ENCODE measurements around the gene B3GAT1. TPM values are rescaled to one million over a fixed set of nuclear protein-coding genes. Genes with fewer than 3 reads are reported as not detected.
A peak's percentile ranks its signal among the peaks of the same experiment; 100 is the strongest.

Gene B3GAT1
- total RNA-seq, 1 donor from 2014 or later = 0.32 TPM

- DNase-seq (ENCODE audit: low spot score) = no peak
Measured at GRCh38 chr11:134374171-134374570, 37.9 kb downstream of the B3GAT1 start.

- DNase-seq (ENCODE audit: low spot score) = no peak
Measured at GRCh38 chr11:134373591-134374052, 38.4 kb downstream of the B3GAT1 start.

- no peak for DNase-seq (ENCODE audit: low spot score)
Measured at GRCh38 chr11:134372961-134373360, 39.1 kb downstream of the B3GAT1 start.

GRCh38 chr11:134372536-134372935 lies 39.5 kb downstream of the B3GAT1 start:
- no peak for DNase-seq (ENCODE audit: low spot score)

- DNase-seq (ENCODE audit: low spot score) = no peak
Measured at GRCh38 chr11:134371436-134372185, 40.4 kb downstream of the B3GAT1 start.

- DNase-seq (ENCODE audit: low spot score) = no peak
Measured at GRCh38 chr11:134370526-134371435, 41.3 kb downstream of the B3GAT1 start.

- DNase-seq (ENCODE audit: low spot score) = no peak
Measured at GRCh38 chr11:134369656-134370525, 42.2 kb downstream of the B3GAT1 start.

- DNase-seq (ENCODE audit: low spot score) = no peak
Measured at GRCh38 chr11:134367781-134368180, 44.3 kb downstream of the B3GAT1 start.

GRCh38 chr11:134366254-134366653 lies 45.8 kb downstream of the B3GAT1 start:
- DNase-seq (ENCODE audit: low spot score) = no peak

GRCh38 chr11:134365011-134365925 lies 46.8 kb downstream of the B3GAT1 start:
- no peak for DNase-seq (ENCODE audit: low spot score)

- DNase-seq (ENCODE audit: low spot score) = no peak
Measured at GRCh38 chr11:134364261-134364660, 47.8 kb downstream of the B3GAT1 start.

GRCh38 chr11:134363592-134363991 lies 48.5 kb downstream of the B3GAT1 start:
- no peak for DNase-seq (ENCODE audit: low spot score)

- no peak for DNase-seq (ENCODE audit: low spot score)
Measured at GRCh38 chr11:134363161-134363560, 48.9 kb downstream of the B3GAT1 start.

- DNase-seq (ENCODE audit: low spot score) = no peak
Measured at GRCh38 chr11:134362192-134362901, 49.7 kb downstream of the B3GAT1 start.

- DNase-seq (ENCODE audit: low spot score) = peak; percentile 78
Measured at GRCh38 chr11:134361661-134362060, 50.4 kb downstream of the B3GAT1 start.

GRCh38 chr11:134360050-134360835 lies 51.8 kb downstream of the B3GAT1 start:
- DNase-seq (ENCODE audit: low spot score) = peak; percentile 93

GRCh38 chr11:134359646-134360045 lies 52.4 kb downstream of the B3GAT1 start:
- peak; percentile 53 for DNase-seq (ENCODE audit: low spot score)

- DNase-seq (ENCODE audit: low spot score) = peak; percentile 75
Measured at GRCh38 chr11:134358856-134359490, 53.1 kb downstream of the B3GAT1 start.
